Neural cell (in vitro differentiated cells): ENCODE data around the gene FGF1. TPM values are rescaled to one million over a fixed set of nuclear protein-coding genes. Genes with fewer than 3 reads are reported as not detected.

ENCODE experiments used
- H2AFZ ChIP-seq: fragments of 200-600, 300-800 bp; sonication (generic), shearing (Covaris generic); 2 replicates; pipeline ENCODE4 v1.6.0; 2014; ENCODE audit warnings: low read depth, mild to moderate bottlenecking, antibody characterized with exemption, low read length, moderate library complexity
- H3F3A ChIP-seq: fragments of 200-600 bp; shearing (Covaris generic); 2 replicates; pipeline ENCODE4 v1.6.1; 2016; ENCODE audit warnings: mild to moderate bottlenecking, moderate library complexity, mixed read lengths, antibody characterized with exemption, low read length; ENCODE audit not compliant: insufficient read depth, poor library complexity, severe bottlenecking
- H3K27ac ChIP-seq: fragments of 200-600, 300-800 bp; sonication (generic), shearing (Covaris generic); 2 replicates; pipeline ENCODE4 v1.5.1; 2014; ENCODE audit warnings: mild to moderate bottlenecking, low read length, moderate library complexity
- H3K27me3 ChIP-seq: fragments of 300-800, 200-600 bp; sonication (generic), shearing (Covaris generic); 2 replicates; pipeline ENCODE4 v1.6.0; 2014; ENCODE audit warnings: mild to moderate bottlenecking, low read depth, low read length, moderate library complexity; ENCODE audit not compliant: insufficient read depth
- H3K36me3 ChIP-seq: fragments of 300-800, 200-600 bp; sonication (generic), shearing (Covaris generic); 2 replicates; pipeline ENCODE4 v1.5.1; 2014; ENCODE audit warnings: mild to moderate bottlenecking, antibody characterized with exemption, low read length, moderate library complexity; ENCODE audit not compliant: insufficient read depth
- H3K4me2 ChIP-seq: fragments of 300-800, 200-600 bp; sonication (generic), shearing (Covaris generic); 2 replicates; pipeline ENCODE4 v1.6.0; 2014; ENCODE audit warnings: mild to moderate bottlenecking, low read length
- H3K4me3 ChIP-seq: fragments of 300-800, 200-600 bp; sonication (generic), shearing (Covaris generic); 2 replicates; pipeline ENCODE4 v1.5.1; 2014; ENCODE audit warnings: mild to moderate bottlenecking, low read length, moderate library complexity
- H3K79me2 ChIP-seq: fragments of 200-600 bp; shearing (Covaris generic); replicated peaks from 2 replicates; pipeline ENCODE4 v1.6.0; 2014; ENCODE audit warnings: mild to moderate bottlenecking, low read length, moderate library complexity; ENCODE audit not compliant: insufficient read depth
- H3K9ac ChIP-seq: fragments of 300-800, 200-600 bp; sonication (generic), shearing (Covaris generic); 2 replicates; pipeline ENCODE4 v1.6.1; 2016; ENCODE audit warnings: mild to moderate bottlenecking, low read length, mixed read lengths
- H3K9me2 ChIP-seq: fragments of 200-600 bp; shearing (Covaris generic); 2 replicates; pipeline ENCODE4 v1.6.1; 2016; ENCODE audit warnings: mild to moderate bottlenecking, low read length, mixed read lengths; ENCODE audit not compliant: insufficient read depth
- H3K9me3 ChIP-seq: fragments of 200-600, 300-800 bp; sonication (generic), shearing (Covaris generic); 2 replicates; pipeline ENCODE4 v1.6.1; 2016; ENCODE audit warnings: mild to moderate bottlenecking, mixed run types, low read length, moderate library complexity, mixed read lengths
- H4K20me1 ChIP-seq: fragments of 200-600 bp; shearing (Covaris generic); 2 replicates; pipeline ENCODE4 v1.6.1; 2016; ENCODE audit warnings: mild to moderate bottlenecking, mixed run types; ENCODE audit not compliant: insufficient read depth
- EP300 ChIP-seq: fragments of 450-650 bp; conservative IDR thresholded peaks from 2 replicates; pipeline ENCODE4 v1.6.1; 2014; ENCODE audit warnings: antibody characterized with exemption, mild to moderate bottlenecking, moderate library complexity; ENCODE audit not compliant: poor library complexity, severe bottlenecking
- EZH2 ChIP-seq: fragments of 200-600, 300-800 bp; shearing (Covaris generic), sonication (generic); IDR thresholded peaks from 2 replicates; pipeline ENCODE4 v1.6.1; 2014; ENCODE audit warnings: antibody characterized with exemption, low read length, borderline replicate concordance, mild to moderate bottlenecking; ENCODE audit not compliant: insufficient read depth, poor library complexity, severe bottlenecking
- MXI1 ChIP-seq: fragments of 450-650 bp; conservative IDR thresholded peaks from 2 replicates; pipeline ENCODE4 v1.6.1; 2014; ENCODE audit warnings: antibody characterized with exemption, mild to moderate bottlenecking; ENCODE audit not compliant: poor library complexity, severe bottlenecking
- POLR2AphosphoS5 ChIP-seq: IDR thresholded peaks from 2 replicates; pipeline ENCODE4 v1.6.1; 2012
- RAD21 ChIP-seq: fragments of 450-650 bp; conservative IDR thresholded peaks from 2 replicates; pipeline ENCODE4 v1.6.1; 2014; ENCODE audit warnings: antibody characterized with exemption, mild to moderate bottlenecking, moderate library complexity
- SMC3 ChIP-seq: fragments of 450-650 bp; conservative IDR thresholded peaks from 2 replicates; pipeline ENCODE4 v1.6.1; 2014; ENCODE audit warnings: antibody characterized with exemption, mild to moderate bottlenecking, moderate library complexity; ENCODE audit not compliant: poor library complexity
- TAF1 ChIP-seq: IDR thresholded peaks from 2 replicates; pipeline ENCODE4 v1.6.1; 2012; ENCODE audit warnings: low read depth
- polyA plus RNA-seq: library from polyadenylated mRNA; depleted of rRNA; stranded (reverse); fragments of >200 nt; gene quantifications from 2 replicates; pipeline ENCODE4 v1.2.3, GENCODE V29; 2014
- TF ChIP-seq, protein P1 (sequence below): fragments of 450-650 bp; IDR thresholded peaks from 2 replicates; pipeline ENCODE4 v1.5.1; 2014; ENCODE audit warnings: antibody characterized with exemption, mild to moderate bottlenecking, moderate library complexity; ENCODE audit not compliant: poor library complexity, severe bottlenecking
- TF ChIP-seq, protein P2 (sequence below): IDR thresholded peaks from 2 replicates; pipeline ENCODE4 v1.6.1; 2012; ENCODE audit warnings: borderline replicate concordance

FGF1 gene
- polyA plus RNA-seq, 1 donor from 2014 or later = not detected

DNA sequence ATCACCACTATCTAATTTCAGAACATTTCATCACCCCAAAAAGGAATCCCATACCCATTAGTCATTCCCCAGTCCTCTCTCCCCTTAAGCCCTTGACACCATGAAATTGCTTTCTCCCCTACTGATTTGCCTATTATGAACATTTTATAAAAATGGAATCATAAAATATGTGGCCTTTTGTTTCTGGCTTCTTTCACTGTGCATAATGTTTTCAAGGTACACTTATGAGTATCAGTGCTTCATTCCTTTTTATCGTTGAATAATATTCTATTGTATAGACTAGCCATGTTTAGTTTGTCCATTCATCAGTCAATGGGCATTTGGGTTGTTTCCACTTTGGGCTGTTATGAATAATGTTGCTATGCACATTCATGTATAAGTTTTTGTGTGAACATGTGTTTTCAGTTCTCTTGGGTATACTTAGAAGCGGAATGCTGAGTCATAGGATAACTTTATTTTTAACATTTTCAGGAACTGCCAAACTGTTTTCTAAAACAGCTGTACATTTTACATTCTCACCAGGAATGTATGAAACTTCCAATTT, 40.4 kb upstream of the FGF1 start:
- no peak overlapping the region for H3K4me2 ChIP-seq

DNA sequence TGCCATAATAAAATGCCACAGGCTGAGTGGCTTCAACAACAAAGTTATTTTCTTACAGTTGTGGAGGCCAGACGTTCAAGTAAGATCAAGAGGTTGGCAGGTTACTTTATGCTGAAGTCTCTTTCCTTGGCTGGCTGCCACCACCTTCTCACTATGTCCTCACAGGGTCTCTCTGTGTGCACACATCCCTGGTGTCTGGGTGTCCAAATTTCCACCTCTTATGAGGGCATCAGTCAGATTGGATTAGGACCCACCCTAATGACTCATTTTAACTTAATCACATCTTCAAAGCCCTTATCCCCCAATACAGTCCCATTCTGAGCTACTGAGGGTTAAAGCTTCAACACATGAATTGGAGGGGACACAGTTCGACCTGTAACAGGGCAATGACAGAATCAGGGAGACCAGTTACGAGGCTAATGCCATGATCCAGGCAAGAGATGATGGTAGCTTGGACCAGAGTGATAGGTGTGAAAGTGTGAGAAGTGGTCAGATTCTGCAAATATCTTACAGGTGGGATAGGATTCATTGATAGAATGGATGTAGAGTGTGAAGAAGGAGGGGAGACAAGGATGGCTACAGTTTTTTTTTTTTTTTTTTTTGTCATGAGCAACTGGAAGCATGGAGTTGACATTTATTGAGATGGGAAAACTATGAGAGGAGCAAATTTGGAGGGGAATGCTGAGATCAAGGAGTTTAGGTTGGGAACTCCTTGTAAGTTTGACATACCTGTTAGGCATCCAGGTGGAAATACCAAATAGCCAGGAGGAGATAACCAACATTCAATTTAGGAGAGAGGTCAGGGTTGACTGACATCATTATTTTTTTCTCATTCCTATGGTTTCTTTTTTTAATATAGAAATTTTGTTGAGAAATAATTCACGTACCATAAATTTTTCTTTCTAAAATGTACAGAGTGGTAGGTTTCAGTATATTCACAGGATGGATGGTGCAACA, 39.6 kb upstream of the FGF1 start:
- H3K9me3 ChIP-seq = no peaks in the 10 kb centered on the region
- no peak for TF ChIP-seq RAD21
- TF ChIP-seq, protein P1, sequence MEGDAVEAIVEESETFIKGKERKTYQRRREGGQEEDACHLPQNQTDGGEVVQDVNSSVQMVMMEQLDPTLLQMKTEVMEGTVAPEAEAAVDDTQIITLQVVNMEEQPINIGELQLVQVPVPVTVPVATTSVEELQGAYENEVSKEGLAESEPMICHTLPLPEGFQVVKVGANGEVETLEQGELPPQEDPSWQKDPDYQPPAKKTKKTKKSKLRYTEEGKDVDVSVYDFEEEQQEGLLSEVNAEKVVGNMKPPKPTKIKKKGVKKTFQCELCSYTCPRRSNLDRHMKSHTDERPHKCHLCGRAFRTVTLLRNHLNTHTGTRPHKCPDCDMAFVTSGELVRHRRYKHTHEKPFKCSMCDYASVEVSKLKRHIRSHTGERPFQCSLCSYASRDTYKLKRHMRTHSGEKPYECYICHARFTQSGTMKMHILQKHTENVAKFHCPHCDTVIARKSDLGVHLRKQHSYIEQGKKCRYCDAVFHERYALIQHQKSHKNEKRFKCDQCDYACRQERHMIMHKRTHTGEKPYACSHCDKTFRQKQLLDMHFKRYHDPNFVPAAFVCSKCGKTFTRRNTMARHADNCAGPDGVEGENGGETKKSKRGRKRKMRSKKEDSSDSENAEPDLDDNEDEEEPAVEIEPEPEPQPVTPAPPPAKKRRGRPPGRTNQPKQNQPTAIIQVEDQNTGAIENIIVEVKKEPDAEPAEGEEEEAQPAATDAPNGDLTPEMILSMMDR = no peak
- H3K79me2 ChIP-seq = no peaks in the 10 kb centered on the region
- no peak overlapping the region for H3K27ac ChIP-seq
- no peaks in the 10 kb centered on the region for H3K27me3 ChIP-seq
- H4K20me1 ChIP-seq = no peaks in the 10 kb centered on the region
- no peak overlapping the region for H3K4me3 ChIP-seq
- H3K9me2 ChIP-seq = no peaks in the 10 kb centered on the region
- no peak overlapping the region for H3K9ac ChIP-seq
- H3K4me2 ChIP-seq = no peak overlapping the region
- H2AFZ ChIP-seq = no peak overlapping the region
- H3K36me3 ChIP-seq = no peaks in the 10 kb centered on the region
- no peaks in the 10 kb centered on the region for H3F3A ChIP-seq

More for the DNA sequence above, 40.4 kb upstream of the FGF1 start:
- Histone ChIP-seq H3K79me2 (no peaks in the 10 kb centered on the region), H3K36me3 (no peaks in the 10 kb centered on the region), H4K20me1 (no peaks in the 10 kb centered on the region), H3K27ac (no peak overlapping the region), H3F3A (no peaks in the 10 kb centered on the region), H3K9ac (no peak overlapping the region), H3K4me3 (no peak overlapping the region), H3K27me3 (no peaks in the 10 kb centered on the region), H2AFZ (no peak overlapping the region), H3K9me3 (no peaks in the 10 kb centered on the region), H3K9me2 (no peaks in the 10 kb centered on the region)
- TF ChIP-seq, protein P1 = no peak
- TF ChIP-seq, protein P2, sequence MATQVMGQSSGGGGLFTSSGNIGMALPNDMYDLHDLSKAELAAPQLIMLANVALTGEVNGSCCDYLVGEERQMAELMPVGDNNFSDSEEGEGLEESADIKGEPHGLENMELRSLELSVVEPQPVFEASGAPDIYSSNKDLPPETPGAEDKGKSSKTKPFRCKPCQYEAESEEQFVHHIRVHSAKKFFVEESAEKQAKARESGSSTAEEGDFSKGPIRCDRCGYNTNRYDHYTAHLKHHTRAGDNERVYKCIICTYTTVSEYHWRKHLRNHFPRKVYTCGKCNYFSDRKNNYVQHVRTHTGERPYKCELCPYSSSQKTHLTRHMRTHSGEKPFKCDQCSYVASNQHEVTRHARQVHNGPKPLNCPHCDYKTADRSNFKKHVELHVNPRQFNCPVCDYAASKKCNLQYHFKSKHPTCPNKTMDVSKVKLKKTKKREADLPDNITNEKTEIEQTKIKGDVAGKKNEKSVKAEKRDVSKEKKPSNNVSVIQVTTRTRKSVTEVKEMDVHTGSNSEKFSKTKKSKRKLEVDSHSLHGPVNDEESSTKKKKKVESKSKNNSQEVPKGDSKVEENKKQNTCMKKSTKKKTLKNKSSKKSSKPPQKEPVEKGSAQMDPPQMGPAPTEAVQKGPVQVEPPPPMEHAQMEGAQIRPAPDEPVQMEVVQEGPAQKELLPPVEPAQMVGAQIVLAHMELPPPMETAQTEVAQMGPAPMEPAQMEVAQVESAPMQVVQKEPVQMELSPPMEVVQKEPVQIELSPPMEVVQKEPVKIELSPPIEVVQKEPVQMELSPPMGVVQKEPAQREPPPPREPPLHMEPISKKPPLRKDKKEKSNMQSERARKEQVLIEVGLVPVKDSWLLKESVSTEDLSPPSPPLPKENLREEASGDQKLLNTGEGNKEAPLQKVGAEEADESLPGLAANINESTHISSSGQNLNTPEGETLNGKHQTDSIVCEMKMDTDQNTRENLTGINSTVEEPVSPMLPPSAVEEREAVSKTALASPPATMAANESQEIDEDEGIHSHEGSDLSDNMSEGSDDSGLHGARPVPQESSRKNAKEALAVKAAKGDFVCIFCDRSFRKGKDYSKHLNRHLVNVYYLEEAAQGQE = no peak
- TF ChIP-seq TAF1 (no peak), SMC3 (no peak), EP300 (no peak), MXI1 (no peak), POLR2AphosphoS5 (no peak), RAD21 (no peak), EZH2 (no peak)
